OCI-LY7 (cell line): ENCODE results near the gene MRGPRX1. TPM values are rescaled to one million over a fixed set of nuclear protein-coding genes. Genes with fewer than 3 reads are reported as not detected.

Experiments used
- BruUV-seq: library from RNA; stranded (reverse); fragments of 400-500 nt; replicated peaks from 2 replicates; lab custom pipeline; 2021; lab: Mats Ljungman, UMichigan
- CTCF ChIA-PET: fragments of 300-600 bp; sonication (Branson Sonifier 250); formaldehyde crosslinking; loops from one replicate; lab custom pipeline; 2022; ENCODE audit warnings: antibody characterized with exemption; ENCODE audit not compliant: unreplicated experiment; lab: Charles Lee
- POLR2A ChIA-PET: fragments of 300-600 bp; sonication (Branson Sonifier 250); formaldehyde crosslinking; loops from one replicate; lab custom pipeline; 2022; ENCODE audit warnings: antibody characterized with exemption; lab: Charles Lee
- DNase-seq: peaks from one replicate; pipeline ENCODE4 v3.0.0-alpha.2; 2015; ENCODE audit warnings: low spot score
- H2AFZ ChIP-seq: fragments of 200-600 bp; sonication (generic), shearing (Covaris generic); 2 replicates; pipeline ENCODE4 v1.6.1; 2014; ENCODE audit warnings: mild to moderate bottlenecking, antibody characterized with exemption, low read length, moderate library complexity
- H3K27ac ChIP-seq: fragments of 200-600 bp; sonication (generic); 2 replicates; pipeline ENCODE4 v1.5.1; 2014; ENCODE audit warnings: mixed run types, low read depth, mild to moderate bottlenecking, moderate library complexity, low read length, inconsistent platforms; ENCODE audit not compliant: poor library complexity, severe bottlenecking
- H3K36me3 ChIP-seq: fragments of 200-600 bp; sonication (generic); 2 replicates; pipeline ENCODE4 v1.6.1; 2014; ENCODE audit warnings: mild to moderate bottlenecking, antibody characterized with exemption, low read length, moderate library complexity, mixed read lengths; ENCODE audit not compliant: insufficient read depth
- H3K4me1 ChIP-seq: fragments of 200-600 bp; sonication (generic); 2 replicates; pipeline ENCODE4 v1.5.1; 2014; ENCODE audit warnings: mild to moderate bottlenecking, low read length; ENCODE audit not compliant: insufficient read depth, poor library complexity, severe bottlenecking
- H3K4me2 ChIP-seq: fragments of 200-600 bp; sonication (generic); 2 replicates; pipeline ENCODE4 v1.6.1; 2014; ENCODE audit warnings: mild to moderate bottlenecking, low read length
- H3K4me3 ChIP-seq: fragments of 200-600 bp; sonication (generic); 2 replicates; pipeline ENCODE4 v1.5.1; 2014; ENCODE audit warnings: mild to moderate bottlenecking, low read depth, low read length; ENCODE audit not compliant: poor library complexity, severe bottlenecking
- H3K79me2 ChIP-seq: fragments of 200-600 bp; sonication (generic); 2 replicates; pipeline ENCODE4 v1.6.1; 2016; ENCODE audit warnings: low read depth, mild to moderate bottlenecking, low read length, moderate library complexity, mixed read lengths; ENCODE audit not compliant: insufficient read depth
- H3K9me2 ChIP-seq: fragments of 200-600 bp; sonication (generic); 2 replicates; pipeline ENCODE4 v1.6.1; 2016; ENCODE audit warnings: mild to moderate bottlenecking, low read length, mixed read lengths; ENCODE audit not compliant: insufficient read depth
- H3K9me3 ChIP-seq: fragments of 200-600 bp; sonication (generic); 2 replicates; pipeline ENCODE4 v1.6.1; 2014; ENCODE audit warnings: mild to moderate bottlenecking, mixed run types, low read length, mixed read lengths
- H4K20me1 ChIP-seq: fragments of 200-600 bp; sonication (generic); 2 replicates; pipeline ENCODE4 v1.6.1; 2014; ENCODE audit warnings: mild to moderate bottlenecking, antibody characterized with exemption, low read length, moderate library complexity, mixed read lengths; ENCODE audit not compliant: insufficient read depth
- EZH2phosphoT487 ChIP-seq: fragments of 200-600 bp; sonication (generic); IDR thresholded peaks from 2 replicates; pipeline ENCODE4 v1.6.1; 2018; ENCODE audit warnings: low read depth, borderline replicate concordance, mild to moderate bottlenecking, mixed run types, antibody characterized with exemption, low read length, moderate library complexity, mixed read lengths
- intact Hi-C: fragments of 100-400 bp; cut with micrococcal nuclease; formaldehyde crosslinking; loops from one replicate; pipeline ENCODE4 v1.10.0; 2022; ENCODE audit not compliant: unreplicated experiment
- total RNA-seq, 2 experiments: library from RNA; depleted of rRNA in 1 of 2; stranded (reverse); fragments of >200 nt in 1 of 2; shearing (Covaris generic) in 1 of 2; gene quantifications; 2 replicates each; pipeline ENCODE4 v1.2.3, GENCODE V29; 2014 to 2022
- TF ChIP-seq, protein P1 (sequence below): fragments of 200-600 bp; sonication (generic); conservative IDR thresholded peaks from 2 replicates; pipeline ENCODE4 v1.5.1; 2014; ENCODE audit warnings: mild to moderate bottlenecking, antibody characterized with exemption, low read length, moderate library complexity, mixed read lengths

The MRGPRX1 gene
- total RNA-seq, 2 experiments from 2014 or later: not detected

- TF ChIP-seq EZH2phosphoT487: no peak
- TF ChIP-seq, protein P1, sequence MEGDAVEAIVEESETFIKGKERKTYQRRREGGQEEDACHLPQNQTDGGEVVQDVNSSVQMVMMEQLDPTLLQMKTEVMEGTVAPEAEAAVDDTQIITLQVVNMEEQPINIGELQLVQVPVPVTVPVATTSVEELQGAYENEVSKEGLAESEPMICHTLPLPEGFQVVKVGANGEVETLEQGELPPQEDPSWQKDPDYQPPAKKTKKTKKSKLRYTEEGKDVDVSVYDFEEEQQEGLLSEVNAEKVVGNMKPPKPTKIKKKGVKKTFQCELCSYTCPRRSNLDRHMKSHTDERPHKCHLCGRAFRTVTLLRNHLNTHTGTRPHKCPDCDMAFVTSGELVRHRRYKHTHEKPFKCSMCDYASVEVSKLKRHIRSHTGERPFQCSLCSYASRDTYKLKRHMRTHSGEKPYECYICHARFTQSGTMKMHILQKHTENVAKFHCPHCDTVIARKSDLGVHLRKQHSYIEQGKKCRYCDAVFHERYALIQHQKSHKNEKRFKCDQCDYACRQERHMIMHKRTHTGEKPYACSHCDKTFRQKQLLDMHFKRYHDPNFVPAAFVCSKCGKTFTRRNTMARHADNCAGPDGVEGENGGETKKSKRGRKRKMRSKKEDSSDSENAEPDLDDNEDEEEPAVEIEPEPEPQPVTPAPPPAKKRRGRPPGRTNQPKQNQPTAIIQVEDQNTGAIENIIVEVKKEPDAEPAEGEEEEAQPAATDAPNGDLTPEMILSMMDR: no peak
- DNase-seq: no peak
- intact Hi-C loops: no loop called here
- Histone ChIP-seq H3K27ac (no peak overlapping the region), H4K20me1 (no peaks in the 10 kb centered on the region), H3K9me2 (no peaks in the 10 kb centered on the region), H3K9me3 (no peaks in the 10 kb centered on the region), H3K4me1 (no peaks in the 10 kb centered on the region), H3K4me2 (no peak overlapping the region), H3K79me2 (no peaks in the 10 kb centered on the region), H2AFZ (no peak overlapping the region), H3K4me3 (no peak overlapping the region), H3K36me3 (no peaks in the 10 kb centered on the region)
- BruUV-seq: no TSS peak
- ChIA-PET CTCF (no interaction called here), POLR2A (no interaction called here)
Measured at GRCh38 chr11:18890615-18891014, 48.6 kb downstream of the MRGPRX1 start.

Other genes starting within 250 kb of the MRGPRX1 start
- 0.39 and 0.92 TPM in 2 replicates for gene TMEM86A, start 240.6 kb downstream of the MRGPRX1 start, total RNA-seq (2014; rRNA removed; shearing (Covaris generic))
- gene TMEM86A, start 240.6 kb downstream of the MRGPRX1 start, total RNA-seq (2022): 1.2 and 2.7 TPM in 2 replicates
- gene IGSF22, start 213.2 kb downstream of the MRGPRX1 start, total RNA-seq (2014; rRNA removed; shearing (Covaris generic)): not detected in 2 replicates
- not detected in 2 replicates for gene IGSF22, start 213.2 kb downstream of the MRGPRX1 start, total RNA-seq (2022)
- gene PTPN5, start 147.6 kb downstream of the MRGPRX1 start, total RNA-seq (2014; rRNA removed; shearing (Covaris generic)): not detected in 2 replicates
- not detected in 2 replicates for gene PTPN5, start 147.6 kb downstream of the MRGPRX1 start, total RNA-seq (2022)
- not detected in 2 replicates for gene MRGPRX2, start 121.3 kb upstream of the MRGPRX1 start, total RNA-seq (2014; rRNA removed; shearing (Covaris generic))
- gene MRGPRX2, start 121.3 kb upstream of the MRGPRX1 start, total RNA-seq (2022): not detected in 2 replicates
- gene ZDHHC13, start 177.8 kb upstream of the MRGPRX1 start, total RNA-seq (2014; rRNA removed; shearing (Covaris generic)): 23.3 and 25.0 TPM in 2 replicates
- 26.1 and 28.1 TPM in 2 replicates for gene ZDHHC13, start 177.8 kb upstream of the MRGPRX1 start, total RNA-seq (2022)